Activated CD8-positive, alpha-beta memory T cell treated with anti-CD3 and anti-CD28 coated beads for 48 hours (primary cell): Measurements from ENCODE around the gene IFITM10.

Experiments used
- DNase-seq, 3 experiments: peaks; one replicate each; pipeline ENCODE4 v3.0.0-alpha.2; 2020; ENCODE audit warnings: low read depth in 2 of 3, low spot score in 2 of 3

IFITM10 gene

DNA sequence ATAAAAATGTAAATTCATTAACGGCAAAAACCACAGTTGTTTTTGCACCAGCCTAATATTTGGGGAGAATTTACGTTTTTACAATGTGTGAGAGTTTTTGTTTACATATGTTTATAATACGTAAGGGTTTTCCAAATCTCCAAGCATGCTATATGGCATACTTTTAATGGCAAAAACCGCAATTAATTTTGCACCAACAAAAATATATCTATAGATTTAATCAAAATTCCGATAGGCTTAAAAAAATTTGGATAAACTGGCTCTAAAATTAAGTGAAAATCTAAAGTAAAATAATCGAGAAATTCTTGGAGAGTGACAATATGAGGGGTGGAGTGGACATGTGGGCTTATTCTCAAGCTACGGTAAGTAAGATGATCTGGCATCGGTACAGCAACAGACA lies 30.6 kb downstream of the IFITM10 start:
- DNase-seq = no peak

GRCh38 chr11:1718326-1718725 lies 32.1 kb downstream of the IFITM10 start:
- DNase-seq = no peak

GRCh38 chr11:1717745-1718144 lies 32.6 kb downstream of the IFITM10 start:
- no peak for DNase-seq

DNA sequence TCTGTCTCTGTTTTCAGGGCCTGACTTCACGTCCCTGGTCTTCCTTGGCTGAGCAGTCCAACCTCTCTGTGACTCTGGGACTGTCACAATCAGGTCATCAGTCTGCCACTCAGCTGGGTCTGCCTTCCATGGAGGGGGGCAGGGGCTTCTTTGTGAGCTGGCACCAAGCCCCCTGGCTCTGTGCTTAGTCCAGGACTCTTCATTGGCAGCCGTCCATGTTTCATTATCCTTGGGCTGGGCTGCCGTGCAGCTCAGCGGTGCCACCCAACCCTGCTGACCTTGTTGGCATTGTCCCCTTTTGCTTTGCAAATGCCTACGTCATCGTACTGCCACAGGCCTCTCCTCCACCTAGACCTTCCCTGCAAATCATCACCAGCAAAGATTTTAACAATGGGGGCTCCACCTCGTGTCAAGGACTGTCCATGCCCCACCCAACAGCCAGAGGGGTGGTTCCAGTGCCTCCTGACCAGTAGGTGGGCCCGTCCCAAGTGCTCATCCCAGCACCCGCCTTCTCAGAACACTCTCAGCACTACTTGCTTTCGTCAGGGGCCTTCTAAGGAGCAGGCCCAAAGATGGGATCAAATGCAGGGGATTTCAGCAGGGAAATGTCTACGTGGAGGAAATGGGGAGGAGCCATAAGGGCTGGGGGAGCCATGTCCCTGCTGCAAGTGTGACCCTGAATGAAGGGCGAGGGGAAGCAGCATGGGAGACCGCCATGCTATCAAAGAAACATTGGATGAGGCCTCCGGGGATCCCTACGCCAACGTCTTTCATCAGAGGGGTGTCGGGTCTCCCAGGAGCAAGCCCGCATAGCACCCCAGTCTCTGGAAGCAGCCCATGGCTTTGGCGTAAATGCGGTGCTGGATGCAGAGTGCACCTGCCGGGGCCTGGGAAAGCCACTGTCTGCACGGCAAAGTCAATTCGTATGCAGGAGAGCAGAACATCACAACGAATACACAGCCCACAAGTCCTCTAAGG lies 35.2 kb downstream of the IFITM10 start:
- DNase-seq = no peak

DNA sequence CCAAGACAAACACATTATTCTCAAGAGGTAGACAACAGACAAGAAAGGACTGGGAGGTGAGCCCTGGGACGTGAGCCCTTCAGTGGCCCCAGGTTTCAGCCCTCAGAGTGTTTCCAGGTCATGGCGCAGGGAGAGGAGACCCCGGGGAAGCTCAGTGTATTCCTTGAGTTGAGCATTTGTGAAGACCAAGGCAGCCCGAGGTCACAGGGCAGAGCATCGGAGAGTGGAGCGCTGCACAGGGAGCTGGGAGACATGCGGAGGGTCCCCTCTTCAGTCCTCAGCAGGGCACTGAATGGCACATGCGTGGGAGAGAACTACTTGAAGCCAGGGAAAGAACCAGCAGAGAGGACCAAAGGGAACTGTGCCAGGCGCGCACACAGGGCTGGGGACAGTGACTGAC lies 41.7 kb downstream of the IFITM10 start:
- DNase-seq = no peak

- DNase-seq = no peak
These were observed 42.6 kb downstream of the IFITM10 start for GRCh38 chr11:1707751-1708150.

DNA sequence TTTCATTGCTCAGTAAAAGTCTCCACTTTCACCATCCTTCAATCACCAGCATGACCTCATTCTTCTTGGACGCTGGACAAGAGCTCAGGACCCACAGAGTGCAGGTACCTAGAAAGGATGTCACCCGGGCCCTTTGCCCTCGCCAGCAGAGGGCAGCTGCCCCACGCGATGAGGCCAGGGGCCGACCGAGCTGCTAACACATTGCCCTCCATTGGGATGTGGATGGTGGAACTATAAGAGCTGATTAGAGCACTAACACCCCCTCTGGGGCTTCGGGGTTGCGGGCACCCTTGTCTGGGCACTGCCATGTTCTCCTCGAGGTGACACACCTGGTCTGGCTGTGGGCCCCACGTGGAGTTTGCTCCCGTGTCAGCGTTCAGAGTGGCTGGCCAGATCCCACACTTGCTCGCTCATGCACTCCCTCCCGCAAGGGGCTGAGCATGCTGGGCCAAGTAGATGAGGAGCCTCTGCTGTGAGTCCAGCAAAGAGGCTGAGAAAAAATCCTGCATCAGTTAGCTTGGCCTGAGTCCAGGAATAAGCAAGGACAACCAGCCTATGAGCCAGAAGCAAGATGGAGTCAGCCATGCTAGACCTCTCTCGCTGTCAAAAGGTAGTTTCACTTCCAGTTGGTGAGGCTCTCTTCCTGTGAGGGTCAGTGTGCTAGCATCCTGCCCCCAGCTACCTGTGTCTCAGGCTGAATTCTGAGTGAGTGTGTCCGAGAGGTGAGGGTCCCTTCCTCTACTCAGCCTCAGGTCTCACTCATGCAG lies 43.6 kb downstream of the IFITM10 start:
- no peak for DNase-seq

DNA sequence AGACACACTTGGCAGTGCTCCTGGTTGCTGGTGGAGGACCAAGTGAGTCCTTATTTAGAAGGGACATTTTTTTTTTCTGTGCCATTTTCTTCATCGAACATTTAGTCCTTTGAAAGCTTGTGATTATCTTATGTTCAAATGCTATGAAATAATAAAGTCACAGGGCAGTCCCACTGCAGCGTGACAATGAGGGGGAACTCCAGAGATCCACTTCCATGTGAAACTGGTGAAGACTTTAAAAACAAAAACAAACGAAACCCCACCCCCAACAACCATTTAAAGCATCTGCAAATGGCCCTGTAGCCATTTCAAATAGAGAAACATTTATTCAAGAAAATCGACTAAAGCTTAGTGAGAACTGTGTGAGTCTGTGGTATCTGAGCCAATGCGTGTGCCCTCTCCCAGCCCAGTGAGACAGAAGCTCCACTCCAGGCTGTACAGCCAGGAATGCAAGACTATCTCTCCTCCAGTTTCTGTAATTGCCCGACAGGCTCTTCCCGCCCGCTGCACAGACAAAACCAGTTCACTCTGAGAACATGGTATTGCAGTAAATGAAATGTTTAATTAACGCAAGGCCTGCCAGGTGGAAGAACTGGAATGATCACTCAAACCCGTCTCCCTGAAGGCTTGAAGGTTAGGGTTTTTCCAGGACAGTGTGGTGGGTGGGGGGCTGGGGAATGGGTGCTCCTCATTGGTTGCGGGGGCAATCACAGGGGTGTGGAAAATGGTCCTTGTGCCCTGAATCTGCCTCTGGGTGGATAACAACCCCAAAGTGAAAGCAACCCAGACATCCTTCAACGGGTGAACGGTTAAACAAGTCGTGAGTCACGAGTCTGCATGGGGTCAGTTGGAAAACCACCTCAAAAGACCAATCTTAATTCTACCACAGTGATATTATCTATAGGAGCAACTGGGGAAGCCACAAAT lies 45.0 kb downstream of the IFITM10 start:
- no peak for DNase-seq

DNA sequence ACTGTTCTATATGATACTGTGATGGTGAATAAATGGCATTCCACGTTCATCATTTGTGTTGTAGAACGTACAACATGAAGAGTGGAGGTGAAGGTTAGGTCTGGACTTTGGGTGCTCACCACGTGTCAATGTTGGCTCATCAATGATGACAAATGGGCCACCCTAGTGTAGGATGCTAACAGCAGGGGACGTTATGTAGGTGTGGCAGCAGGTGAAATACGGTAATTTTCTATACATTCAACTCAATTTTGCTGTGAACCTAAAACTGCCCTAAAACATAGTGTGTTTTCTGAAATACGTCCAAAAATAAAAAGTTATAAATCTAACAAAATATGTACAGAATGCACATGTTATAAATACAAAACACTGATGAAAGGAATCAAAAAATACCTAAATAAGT lies 47.2 kb downstream of the IFITM10 start:
- DNase-seq = no peak

GRCh38 chr11:1702506-1702905 lies 47.9 kb downstream of the IFITM10 start:
- no peak for DNase-seq

DNA sequence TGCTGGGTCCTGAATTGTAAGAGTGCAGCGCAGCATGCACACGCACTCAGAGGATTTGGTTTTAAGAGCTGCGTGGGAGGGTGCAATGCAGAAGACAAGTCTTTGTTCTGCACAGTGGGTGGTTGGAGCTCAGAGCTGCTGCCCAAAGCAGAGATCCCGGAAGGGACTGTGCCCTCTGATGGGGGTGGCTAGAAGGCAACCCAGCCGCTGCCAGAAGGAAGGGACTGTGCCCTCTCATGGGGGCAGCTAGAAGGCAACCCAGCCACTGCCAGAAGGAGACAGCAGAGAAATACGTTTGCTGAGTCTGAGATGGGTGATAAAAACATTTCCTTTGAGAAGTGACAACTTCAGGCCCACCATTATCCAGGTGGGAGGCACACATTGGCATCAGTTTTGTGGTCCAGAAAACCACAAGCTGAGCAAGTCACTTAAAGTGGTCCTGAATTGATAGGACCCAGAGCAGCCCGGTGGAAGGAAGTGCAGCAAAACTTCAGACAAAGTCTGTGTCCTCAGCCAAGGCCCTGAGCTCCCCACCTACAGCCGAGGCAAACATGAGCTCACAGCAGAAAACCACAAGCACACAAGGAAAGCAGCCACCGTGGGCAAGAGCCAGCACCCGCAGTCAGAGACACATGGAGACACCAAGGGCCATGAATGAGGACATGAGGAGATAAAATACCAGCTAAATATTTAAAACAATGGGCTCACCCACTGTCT lies 49.1 kb downstream of the IFITM10 start:
- DNase-seq = no peak

DNA sequence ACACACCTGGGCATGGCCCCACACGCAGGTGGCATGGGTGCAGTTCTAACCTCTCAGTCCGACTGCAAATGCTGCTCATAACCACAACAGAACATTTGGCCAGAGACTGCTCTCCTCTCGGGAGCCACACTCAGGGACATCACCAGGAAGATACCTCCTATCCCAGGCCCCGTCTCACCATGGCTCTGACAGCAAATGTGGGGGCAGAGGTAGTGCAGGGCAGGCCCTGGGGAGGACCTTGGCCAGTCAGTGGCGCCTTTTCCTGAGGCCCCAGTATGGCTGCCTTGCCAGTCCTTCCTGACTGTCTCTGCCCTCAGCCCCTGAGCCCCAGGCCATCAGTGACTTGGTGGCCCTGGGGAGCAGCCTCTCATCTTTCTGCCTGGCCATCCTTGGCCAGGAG lies 50.6 kb downstream of the IFITM10 start:
- DNase-seq = no peak

DNA sequence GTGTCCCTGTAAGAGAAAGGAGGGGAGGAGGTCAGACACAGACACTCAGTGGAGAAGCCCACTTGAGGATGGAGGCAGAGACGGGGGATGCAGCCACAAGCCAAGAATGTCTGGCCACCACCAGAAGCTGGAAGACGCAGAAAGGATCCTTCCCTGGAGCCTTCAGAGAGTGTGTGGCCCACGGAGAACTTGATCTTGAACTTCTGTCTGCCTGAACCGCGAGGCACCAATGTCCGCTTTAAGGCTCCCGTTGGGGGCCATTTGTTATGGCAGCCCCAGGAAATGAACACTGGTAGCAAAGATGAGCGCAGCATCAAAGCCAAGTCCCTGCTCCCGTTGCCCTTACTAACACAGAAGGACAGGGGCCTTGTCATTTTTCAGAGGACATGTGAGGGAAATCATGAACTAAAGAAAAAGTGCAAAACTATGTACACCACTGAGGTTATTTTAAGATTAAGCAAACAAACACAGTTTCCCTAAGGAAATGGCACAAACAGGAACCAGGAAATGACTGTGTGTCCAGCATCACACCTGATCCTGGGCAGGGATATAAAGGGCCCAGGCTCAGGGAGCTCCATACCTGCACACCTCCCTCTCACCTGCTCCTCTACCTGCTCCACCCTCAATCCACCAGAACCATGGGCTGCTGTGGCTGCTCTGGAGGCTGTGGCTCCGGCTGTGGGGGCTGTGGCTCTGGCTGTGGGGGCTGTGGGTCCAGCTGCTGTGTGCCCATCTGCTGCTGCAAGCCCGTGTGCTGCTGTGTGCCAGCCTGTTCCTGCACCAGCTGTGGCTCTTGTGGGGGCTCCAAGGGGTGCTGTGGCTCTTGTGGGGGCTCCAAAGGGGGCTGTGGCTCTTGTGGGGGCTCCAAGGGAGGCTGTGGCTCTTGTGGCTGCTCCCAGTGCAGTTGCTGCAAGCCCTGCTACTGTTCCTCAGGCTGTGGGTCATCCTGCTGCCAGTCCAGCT lies 53.5 kb downstream of the IFITM10 start, which contains the start of gene KRTAP5-6:
KRTAP5-6 (plus strand) TSS at position 588 of the 963 bp plus-strand sequence; CDS start at position 639, 51 bp downstream.
- no peak for DNase-seq

- no peak for DNase-seq
These were observed 54.8 kb downstream of the IFITM10 start for GRCh38 chr11:1695548-1696108.

GRCh38 chr11:1694846-1695547 lies 55.4 kb downstream of the IFITM10 start:
- no peak for DNase-seq

GRCh38 chr11:1694064-1694845 lies 56.1 kb downstream of the IFITM10 start:
- peak; percentile 59 to 86 (median 83) for DNase-seq

DNA sequence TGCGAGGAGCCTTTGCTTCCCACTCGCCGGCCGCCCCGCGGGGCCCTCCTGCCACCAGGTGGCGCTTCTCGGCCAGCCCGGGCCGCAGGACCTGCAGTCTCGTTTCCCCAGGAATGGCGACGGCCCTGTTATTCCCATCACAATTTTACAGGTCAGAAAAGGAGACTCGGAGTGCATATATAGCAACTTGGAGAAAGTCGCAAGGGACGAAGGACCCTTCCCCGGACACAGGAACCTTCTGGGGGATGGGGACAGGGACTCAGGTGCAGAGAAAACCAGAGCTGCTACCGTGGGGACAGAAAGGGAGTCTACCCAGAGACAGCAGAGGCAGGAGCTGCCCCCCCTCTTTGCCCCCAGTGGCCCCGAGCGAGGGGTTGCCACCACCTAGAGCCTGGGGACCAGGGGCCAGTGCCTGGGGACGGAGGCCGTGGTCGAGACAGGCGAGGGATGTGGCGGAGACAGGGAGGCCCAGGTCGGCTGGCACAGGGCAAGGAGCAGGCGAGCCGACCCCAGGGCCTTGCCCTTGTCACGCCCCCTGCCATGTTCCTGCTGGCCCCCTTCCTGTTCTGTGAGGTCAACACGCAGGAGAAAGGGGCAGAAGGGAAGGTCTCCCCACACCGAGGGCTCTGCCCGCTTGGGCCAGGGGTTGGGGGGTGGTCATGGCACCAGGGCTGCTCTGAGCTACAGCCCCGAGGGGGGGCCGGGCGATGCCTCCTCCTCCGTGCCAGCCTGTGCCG lies 56.9 kb downstream of the IFITM10 start:
- peak; percentile 39 to 62 (median 57) for DNase-seq
